GM19452 (cell line): ENCODE results near the gene MCAT.

Source experiments
- ATAC-seq: cut with Tn5 transposase; IDR thresholded peaks from one replicate; pipeline ENCODE4 v1.9.1; 2021; ENCODE audit not compliant: unreplicated experiment

The MCAT gene

DNA sequence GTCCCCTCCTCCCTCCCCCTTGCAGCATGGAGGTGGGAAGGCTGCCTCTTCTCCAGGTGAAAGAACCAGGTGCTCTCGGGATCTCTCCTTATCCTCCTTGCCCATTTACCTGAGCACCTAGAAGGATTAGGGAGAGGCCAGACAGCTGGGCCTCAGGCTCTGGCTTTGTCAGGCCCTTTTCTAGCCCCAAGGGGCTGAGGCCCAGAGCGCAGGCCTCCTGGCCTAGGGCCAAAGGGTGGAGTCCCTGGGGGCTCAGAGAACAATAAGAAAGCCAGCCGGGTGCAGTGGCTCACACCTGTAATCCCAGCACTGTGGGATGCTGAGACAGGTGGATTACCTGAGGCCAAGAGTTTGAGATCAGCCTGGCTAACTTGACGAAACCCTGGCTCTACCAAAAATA, 48.6 kb downstream of the MCAT start:
- no peak for ATAC-seq

- ATAC-seq = no peak
Observed at GRCh38 chr22:43094085-43094484, 49.1 kb downstream of the MCAT start.

DNA sequence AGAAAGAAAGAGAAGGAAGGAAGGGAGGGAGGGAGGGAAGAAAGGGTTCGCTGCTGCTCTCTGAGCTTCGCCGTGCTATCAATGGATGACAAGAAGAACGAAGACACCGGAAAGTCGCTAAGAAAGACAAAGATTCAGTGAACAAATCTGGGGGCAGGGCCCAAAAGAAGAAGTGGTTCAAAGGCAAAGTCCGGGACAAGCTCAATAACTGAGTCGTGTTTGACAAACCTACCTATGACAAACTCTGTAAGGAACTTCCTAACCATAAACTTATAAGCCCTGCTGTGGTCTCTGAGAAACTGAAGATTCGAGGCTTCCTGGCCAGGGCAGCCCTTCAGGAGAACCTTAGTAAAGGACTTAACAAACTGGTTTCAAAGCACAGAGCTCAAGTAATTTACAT, 51.1 kb downstream of the MCAT start:
- ATAC-seq = no peak

DNA sequence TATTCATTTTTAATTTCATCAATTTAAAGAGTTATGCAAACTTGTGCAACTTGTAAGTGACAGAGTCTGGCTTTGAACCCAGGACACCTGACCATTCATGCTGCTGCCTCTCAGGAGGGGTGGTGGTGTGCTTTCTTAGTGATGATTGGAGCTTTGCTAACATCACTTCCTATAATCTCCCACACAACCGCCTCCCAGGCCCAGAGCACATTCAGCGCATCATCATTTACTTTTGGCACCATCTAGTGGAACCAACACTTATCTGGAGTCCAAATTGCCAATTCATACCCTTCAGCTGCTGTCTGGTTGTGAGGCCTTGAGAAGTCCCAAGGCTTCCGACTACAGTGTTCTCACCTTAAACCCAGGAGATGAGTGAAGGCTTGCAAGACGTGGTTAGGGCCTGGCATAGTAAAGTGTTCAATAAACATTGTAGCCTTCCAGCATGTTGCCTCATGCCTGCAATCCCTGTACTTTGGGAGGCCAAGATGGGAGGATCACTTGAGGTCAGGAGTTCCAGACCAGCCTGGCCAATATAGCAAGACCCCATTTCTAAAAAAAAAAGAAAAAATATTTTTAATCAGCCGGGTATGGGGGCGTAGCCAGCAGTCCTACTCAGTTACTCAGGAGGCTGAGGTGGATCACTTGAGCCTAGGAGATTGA, 52.9 kb downstream of the MCAT start:
- ATAC-seq = no peak

GRCh38 chr22:43088984-43089717, 54.0 kb downstream of the MCAT start, which contains the start of gene TTLL1:
Gene TTLL1 (minus strand): TSS chr22:43089391. CDS start chr22:43075586, 13,805 bp downstream.
- ATAC-seq = peak; percentile 79

DNA sequence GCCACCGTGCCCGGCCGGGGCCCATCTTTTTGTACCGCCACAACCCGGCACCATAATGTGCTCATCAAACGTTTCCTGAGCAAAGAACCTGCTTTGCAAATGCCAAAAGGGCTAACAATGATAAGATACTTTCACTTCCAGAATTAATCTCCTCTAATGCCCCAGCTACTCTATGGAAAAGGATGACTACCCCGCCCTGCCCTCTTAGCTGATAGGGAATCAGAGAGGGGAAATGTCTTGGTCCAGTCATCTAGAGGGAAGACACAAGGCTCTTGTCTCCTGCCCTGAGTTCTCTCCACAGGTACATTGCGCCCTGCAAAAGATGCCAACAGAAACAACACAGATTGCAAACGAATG, 54.6 kb downstream of the MCAT start:
- no peak for ATAC-seq

- no peak for ATAC-seq
Observed at GRCh38 chr22:43085658-43086606, 57.3 kb downstream of the MCAT start.
